Glomerular endothelial cell (primary cell): ENCODE measurements around the gene TRIM4. TPM values are rescaled to one million over a fixed set of nuclear protein-coding genes. Genes with fewer than 3 reads are reported as not detected.
"Not testable (repeated sequence)": the region's sequence is repeated elsewhere in the genome, so short reads cannot be mapped to it uniquely, and the experiment has no call there.

Experiments
- DNase-seq: peaks from one replicate; pipeline ENCODE4 v3.0.0-alpha.2; 2011; ENCODE audit warnings: low read depth, low spot score; ENCODE audit errors: extremely low read depth
- total RNA-seq: library from RNA; depleted of rRNA; stranded (reverse); fragments of >200 nt; gene quantifications from 2 replicates; pipeline ENCODE4 v1.2.3, GENCODE V29; 2015

The TRIM4 gene
- 20.3 and 26.7 TPM in 2 replicates for total RNA-seq

- DNase-seq: no peak
Measured at GRCh38 chr7:99918959-99919813, at the start of gene TRIM4. Gene TRIM4 (minus strand): TSS chr7:99919530. CDS start chr7:99919401, 129 bp downstream.

GRCh38 chr7:99958564-99959227, 39.4 kb upstream of the TRIM4 start:
- no peak for DNase-seq

GRCh38 chr7:99955247-99955646, 35.9 kb upstream of the TRIM4 start:
- DNase-seq: no peak

- not testable (repeated sequence) for DNase-seq
Measured at GRCh38 chr7:99954643-99955042, 35.3 kb upstream of the TRIM4 start.

GRCh38 chr7:99953649-99954048, 34.3 kb upstream of the TRIM4 start:
- DNase-seq: no peak

GRCh38 chr7:99952649-99953048, 33.3 kb upstream of the TRIM4 start:
- not testable (repeated sequence) for DNase-seq

GRCh38 chr7:99950819-99951218, 31.5 kb upstream of the TRIM4 start:
- DNase-seq: not testable (repeated sequence)

- no peak for DNase-seq
Measured at GRCh38 chr7:99949645-99950228, 30.4 kb upstream of the TRIM4 start.

GRCh38 chr7:99947608-99948007, 28.3 kb upstream of the TRIM4 start:
- DNase-seq: no peak

- no peak for DNase-seq
Measured at GRCh38 chr7:99944497-99945070, 25.3 kb upstream of the TRIM4 start.

- DNase-seq: no peak
Measured at GRCh38 chr7:99943641-99944496, 24.5 kb upstream of the TRIM4 start.

- no peak for DNase-seq
Measured at GRCh38 chr7:99938296-99938695, 19.0 kb upstream of the TRIM4 start.

GRCh38 chr7:99935009-99935408, 15.7 kb upstream of the TRIM4 start:
- DNase-seq: not testable (repeated sequence)

- DNase-seq: no peak
Measured at GRCh38 chr7:99930376-99930775, 11.0 kb upstream of the TRIM4 start.

- DNase-seq: no peak
Measured at GRCh38 chr7:99929730-99930053, 10.4 kb upstream of the TRIM4 start.

- no peak for DNase-seq
Measured at GRCh38 chr7:99928994-99929729, 9.8 kb upstream of the TRIM4 start, which contains the start of gene GJC3. Gene GJC3 (minus strand): TSS chr7:99929620. CDS start chr7:99929620, 0 bp downstream.

- no peak for DNase-seq
Measured at GRCh38 chr7:99928188-99928587, 8.9 kb upstream of the TRIM4 start.

GRCh38 chr7:99927536-99927935, 8.2 kb upstream of the TRIM4 start:
- no peak for DNase-seq

GRCh38 chr7:99926321-99926720, 7.0 kb upstream of the TRIM4 start:
- no peak for DNase-seq

GRCh38 chr7:99923200-99923599, 3.9 kb upstream of the TRIM4 start:
- no peak for DNase-seq
